ENCODE results near the gene VWA3A. TPM values are rescaled to one million over a fixed set of nuclear protein-coding genes. Genes with fewer than 3 reads are reported as not detected.
"Not testable (repeated sequence)": the region's sequence is repeated elsewhere in the genome, so short reads cannot be mapped to it uniquely, and the experiment has no call there.

VWA3A gene
- total RNA-seq, 1 donor from 2014 or later, result 0.94 TPM

DNA sequence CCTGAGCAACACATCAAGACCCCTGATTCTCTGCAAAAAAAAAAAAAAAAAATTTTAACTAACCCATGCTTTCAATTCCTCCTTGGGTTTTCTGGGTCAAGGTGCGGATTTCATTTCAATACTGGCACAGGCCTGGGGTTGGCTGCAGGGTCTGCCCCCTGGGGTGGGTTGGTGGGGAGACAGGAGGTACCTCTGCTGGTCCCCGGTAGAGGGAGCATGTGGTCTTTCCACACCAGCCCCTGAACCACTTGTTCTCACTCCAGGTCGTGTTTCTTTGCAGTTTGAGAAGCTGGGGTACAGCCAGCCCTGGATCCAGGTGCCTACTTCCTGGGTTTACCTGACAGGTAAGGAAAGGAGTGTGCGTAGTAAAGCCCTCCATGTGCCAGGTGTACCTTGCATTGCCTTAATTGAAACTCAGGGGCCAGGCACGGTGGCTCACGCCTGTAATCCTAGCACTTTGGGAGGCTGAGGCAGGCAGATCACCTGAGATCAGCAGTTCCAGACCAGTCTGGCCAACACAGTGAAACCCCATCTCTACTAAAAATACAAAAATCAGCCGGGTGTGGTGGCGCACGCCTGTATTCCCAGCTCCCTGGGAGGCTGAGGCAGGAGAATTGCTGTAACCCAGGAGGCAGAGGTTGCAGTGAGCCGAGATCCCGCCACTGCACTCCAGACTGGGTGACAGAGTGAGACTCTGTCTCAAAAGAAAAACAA, 91.7 kb downstream of the VWA3A start:
- DNase-seq, result no peak

- no peak for DNase-seq
Observed at GRCh38 chr16:22184615-22184968, 92.3 kb downstream of the VWA3A start.

GRCh38 chr16:22186517-22186916, 94.2 kb downstream of the VWA3A start:
- no peak for DNase-seq

DNA sequence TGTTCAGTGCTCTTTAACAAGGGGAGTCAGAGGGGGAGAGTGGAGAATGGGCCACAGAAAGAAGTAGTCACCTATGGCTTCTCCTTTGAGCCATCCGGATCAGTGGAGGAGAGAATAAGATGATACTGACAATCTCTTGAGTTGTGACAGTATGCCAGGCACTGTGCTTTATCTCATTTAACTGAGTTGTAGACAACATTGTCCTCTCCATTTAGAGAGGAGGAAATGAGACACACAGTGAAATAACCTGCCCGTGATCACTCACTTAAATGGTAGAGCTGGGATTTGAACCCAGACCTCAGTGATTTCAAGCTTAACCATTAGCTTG, 95.9 kb downstream of the VWA3A start:
- no peak for DNase-seq

- DNase-seq, result peak; percentile 36
Observed at GRCh38 chr16:22188595-22189442, 96.5 kb downstream of the VWA3A start.

DNA sequence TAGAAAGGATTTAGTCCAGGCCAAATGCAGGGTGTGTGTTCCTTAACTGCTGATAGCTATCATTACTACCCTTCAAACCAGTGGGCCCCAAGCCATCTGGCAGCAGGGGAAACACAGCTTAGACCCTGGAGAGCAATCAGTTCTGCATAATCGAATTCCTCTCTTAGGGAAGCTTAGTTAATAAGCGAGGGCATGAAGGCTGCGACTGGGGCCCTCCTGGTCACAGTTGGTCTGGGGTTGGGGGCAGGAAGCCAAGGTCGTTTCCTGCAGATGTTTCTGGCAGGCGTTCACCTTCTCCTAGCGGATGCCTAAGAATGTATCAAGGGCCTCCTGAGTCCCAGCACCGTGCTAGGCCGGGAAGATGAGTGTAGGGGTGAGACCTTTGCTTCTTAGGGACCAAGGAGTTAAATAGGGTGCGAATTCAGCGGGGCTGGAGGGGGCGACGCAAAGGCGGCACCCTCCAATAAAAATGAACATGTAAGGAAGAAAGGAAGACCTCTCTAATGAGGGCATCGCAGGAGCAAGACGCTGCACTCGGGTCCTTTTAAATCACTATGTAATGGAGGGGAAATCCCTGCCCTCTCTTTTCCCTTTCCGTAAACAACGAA, 97.2 kb downstream of the VWA3A start:
- no peak for DNase-seq

DNA sequence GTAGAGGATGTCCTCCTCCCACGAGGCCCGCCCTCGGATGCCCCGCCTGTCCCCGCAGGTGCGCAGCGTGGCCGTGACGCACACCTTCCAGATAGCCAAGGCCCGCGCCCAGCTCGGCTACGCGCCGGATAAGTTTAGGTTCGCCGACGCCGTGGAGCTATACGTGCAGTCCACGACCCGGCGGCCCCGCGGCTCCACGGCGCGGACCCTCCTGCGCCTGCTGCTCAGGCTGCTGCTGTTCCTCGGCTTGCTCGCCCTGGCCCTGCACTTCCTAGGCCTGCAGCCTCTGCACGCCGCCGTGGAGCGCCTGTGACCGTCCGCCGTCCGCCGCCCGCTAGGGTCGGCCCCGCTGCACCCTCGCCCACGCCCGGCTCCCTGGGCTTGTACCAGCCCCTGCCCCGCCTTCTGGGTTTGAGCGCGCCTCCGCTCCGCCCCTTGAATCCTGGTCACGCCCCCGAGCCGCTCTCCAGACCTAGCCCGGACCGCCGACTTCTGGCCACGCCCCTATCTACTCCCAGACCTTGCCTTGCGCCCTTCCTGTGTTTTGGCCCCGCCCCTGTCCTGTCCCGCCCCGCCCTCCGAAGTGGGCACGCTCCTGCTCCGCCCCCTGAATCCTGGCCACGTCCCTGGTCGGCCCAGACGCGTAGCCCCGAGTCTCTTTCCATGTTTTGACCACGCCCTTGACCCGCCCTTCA, 97.9 kb downstream of the VWA3A start:
- DNase-seq, result no peak

GRCh38 chr16:22190776-22191531, 98.6 kb downstream of the VWA3A start:
- DNase-seq, result peak; percentile 100

DNA sequence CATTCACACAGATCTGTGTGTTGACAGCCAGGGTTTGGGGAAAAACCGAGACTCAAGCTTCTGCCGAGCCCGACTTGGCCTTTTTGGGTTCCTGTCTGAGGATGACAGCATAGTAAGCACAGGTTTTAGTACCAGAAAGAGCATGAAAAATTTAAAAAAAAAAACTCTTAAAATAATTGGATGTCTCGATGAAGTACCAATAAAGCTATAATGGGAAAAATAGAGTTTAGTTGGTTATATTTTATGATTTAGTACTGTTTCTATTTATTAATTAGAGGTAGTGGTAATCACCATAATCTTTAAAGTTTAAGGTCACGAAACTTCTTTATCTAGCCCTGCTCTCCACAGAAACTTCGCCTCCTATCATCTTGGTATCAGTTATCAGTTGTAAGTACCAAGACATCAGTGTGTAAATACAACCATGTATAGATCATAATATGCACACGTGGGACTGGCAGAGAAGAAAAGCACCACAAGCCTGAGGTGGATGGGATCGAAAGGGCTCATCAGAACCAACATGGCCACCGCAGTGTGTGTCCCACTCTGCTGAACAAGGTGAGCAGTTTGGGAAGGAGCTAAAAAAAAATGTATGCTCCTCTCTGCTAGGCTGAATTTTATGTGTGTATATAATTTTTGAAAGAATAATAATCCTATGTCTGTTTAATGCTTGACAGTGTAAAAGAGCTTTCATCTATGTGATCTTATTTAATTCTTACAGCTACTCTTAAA, 99.4 kb downstream of the VWA3A start:
- DNase-seq, result no peak

- peak; percentile 11 for DNase-seq
Observed at GRCh38 chr16:22192261-22193062, 100.1 kb downstream of the VWA3A start.

DNA sequence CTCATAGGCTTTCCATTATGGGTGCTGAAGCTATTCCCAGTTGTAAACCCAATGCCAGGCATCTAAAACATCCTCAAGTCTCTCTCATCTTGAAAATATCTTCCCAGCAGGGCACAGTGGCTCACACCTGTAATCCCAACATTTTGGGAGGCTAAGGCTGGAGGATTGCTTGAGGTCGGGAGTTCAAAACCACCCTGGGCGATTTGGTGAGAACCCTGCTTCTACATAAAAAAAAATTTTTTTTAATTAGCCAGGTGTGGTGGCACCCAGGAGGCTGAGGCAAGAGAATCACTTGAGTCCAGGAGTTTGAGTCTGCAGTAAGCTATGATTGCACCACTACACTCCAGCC, 100.7 kb downstream of the VWA3A start:
- DNase-seq, result no peak

GRCh38 chr16:22194707-22195444, 102.5 kb downstream of the VWA3A start:
- DNase-seq, result no peak

- DNase-seq, result no peak
Observed at GRCh38 chr16:22195445-22195694, 103.0 kb downstream of the VWA3A start.

DNA sequence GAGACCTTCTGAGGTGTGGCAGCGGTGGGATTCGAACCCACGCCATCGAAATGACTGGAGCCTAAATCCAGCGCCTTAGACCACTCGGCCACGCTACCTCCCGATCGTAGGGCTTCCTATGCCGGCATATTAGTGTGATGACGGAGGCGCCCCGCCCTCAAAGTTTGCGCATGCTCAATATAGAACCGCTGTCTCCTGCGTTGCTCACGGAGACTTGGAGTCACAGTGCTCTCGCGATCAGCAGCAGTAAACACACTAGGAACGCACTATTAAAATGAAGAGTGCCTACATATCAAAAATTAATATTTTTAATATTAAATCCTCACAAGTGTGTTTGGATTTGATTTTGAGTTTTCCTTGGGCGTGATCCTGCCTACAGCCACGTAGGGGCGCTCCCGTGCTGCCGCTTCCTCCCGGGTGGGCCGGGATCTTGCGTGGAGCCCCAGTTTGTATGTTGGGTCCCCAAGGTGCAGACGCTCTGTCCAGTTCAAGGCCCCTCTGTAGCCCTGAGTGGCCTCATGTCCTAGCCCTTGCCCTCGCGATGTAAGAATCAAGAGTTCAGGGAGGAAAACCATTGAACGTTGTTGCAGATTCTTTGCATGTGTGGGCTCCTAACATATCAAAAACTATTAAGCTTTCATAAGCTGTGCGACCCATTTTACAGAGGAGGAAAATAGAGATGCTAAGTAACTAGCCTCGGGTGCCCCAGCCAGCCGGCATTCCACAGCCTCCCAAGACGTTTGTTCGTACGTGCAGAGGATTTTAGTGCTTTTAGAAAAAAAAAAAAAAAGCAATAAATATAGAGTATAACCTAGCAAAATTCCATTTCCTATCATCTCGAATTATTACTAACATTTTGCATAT, 103.6 kb downstream of the VWA3A start:
- peak; percentile 75 for DNase-seq

DNA sequence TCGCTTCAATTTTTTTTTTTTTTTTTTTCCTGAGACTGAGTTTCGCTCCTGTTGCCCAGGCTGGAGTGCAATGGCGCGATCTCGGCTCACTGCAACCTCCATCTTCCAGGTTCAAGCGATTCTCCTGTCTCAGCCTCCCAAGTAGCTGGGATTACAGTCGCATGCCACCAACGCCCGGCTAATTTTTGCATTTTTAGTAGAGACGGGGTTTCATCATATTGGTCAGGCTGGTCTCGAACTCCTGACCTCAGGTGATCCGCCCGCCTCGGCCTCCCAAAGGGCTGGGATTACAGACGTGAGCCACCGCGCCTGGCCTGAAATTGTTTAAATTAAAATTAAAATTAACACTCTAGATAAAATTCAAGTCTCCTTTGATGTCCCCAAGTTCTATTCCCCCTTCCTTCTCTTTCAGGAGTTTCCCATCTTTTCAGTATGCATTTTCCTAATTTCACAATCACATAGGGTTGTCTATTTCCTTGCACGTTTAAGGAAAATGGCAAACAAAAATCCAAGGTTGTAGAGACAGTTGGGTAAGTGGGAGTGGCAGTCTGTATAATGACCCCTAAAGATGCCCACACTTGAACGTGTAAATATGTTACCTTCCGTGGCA, 104.3 kb downstream of the VWA3A start:
- not testable (repeated sequence) for DNase-seq

DNA sequence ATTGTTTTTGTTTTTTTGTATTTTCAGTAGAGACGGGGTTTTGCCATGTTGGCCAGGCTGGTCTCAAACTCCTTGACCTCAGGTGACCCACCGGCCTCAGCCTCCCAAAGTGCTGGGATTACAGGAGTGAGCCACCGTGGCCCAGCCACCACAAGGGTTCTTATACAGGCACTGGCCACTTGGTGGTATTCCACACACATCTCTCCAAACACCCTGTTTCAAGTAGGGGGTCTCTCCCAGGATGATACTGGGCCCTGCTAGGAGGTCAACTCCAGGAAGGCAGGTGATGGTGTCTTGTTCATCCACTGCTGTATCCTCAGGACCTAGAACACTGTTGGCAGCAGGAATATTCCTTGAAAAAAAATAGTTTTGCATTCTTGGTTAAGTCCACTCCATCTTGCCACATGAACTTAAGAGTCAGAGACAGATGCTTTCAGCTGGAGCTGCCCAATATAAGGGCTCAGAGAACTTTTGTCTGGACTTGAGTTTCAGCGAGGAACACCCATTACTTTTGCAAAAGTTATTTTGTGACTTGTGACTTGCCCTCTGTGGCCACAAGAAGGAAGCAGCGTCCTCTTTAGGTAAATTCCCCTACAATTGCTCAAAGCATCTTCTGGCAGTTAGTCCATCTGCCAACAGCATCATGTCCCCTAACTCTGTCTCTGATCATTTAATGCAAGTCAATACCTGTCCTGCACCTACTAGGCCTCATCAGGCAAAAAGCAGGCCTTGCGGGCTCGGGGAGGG, 106.4 kb downstream of the VWA3A start:
- no peak for DNase-seq

- DNase-seq, result no peak
Observed at GRCh38 chr16:22202261-22202637, 109.9 kb downstream of the VWA3A start.

GRCh38 chr16:22203091-22203490, 110.8 kb downstream of the VWA3A start:
- DNase-seq, result no peak

Data from occipital lobe (tissue), 2 donors.